Suprapubic skin (tissue), 3 donors: ENCODE data around the gene SRP14.

Experiments
- EP300 ChIP-seq: sonication (generic); formaldehyde crosslinking; IDR thresholded peaks from one replicate; pipeline ENCODE4 v1.6.1; 2017; ENCODE audit warnings: antibody characterized with exemption
- POLR2A ChIP-seq, 2 donors: fragments of 450-650 bp; IDR thresholded peaks; one replicate each; pipeline ENCODE4 v1.6.1; 2017; ENCODE audit warnings: antibody characterized with exemption in 2 of 2, mild to moderate bottlenecking in 2 of 2, moderate library complexity in 2 of 2
- TF ChIP-seq, protein P1 (sequence below), 2 donors: fragments of 200-600 bp in 1 of 2; fragments of 450-650 bp in 1 of 2; sonication (generic) in 1 of 2; IDR thresholded peaks; one replicate each; pipeline ENCODE4 v1.5.1; 2016 to 2019; ENCODE audit warnings: antibody characterized with exemption in 2 of 2, mild to moderate bottlenecking in 1 of 2, moderate library complexity in 1 of 2

- TF ChIP-seq POLR2A (IDR thresholded peaks at IDR 0.05) (no peak), EP300 (no peak)
- TF ChIP-seq, protein P1, sequence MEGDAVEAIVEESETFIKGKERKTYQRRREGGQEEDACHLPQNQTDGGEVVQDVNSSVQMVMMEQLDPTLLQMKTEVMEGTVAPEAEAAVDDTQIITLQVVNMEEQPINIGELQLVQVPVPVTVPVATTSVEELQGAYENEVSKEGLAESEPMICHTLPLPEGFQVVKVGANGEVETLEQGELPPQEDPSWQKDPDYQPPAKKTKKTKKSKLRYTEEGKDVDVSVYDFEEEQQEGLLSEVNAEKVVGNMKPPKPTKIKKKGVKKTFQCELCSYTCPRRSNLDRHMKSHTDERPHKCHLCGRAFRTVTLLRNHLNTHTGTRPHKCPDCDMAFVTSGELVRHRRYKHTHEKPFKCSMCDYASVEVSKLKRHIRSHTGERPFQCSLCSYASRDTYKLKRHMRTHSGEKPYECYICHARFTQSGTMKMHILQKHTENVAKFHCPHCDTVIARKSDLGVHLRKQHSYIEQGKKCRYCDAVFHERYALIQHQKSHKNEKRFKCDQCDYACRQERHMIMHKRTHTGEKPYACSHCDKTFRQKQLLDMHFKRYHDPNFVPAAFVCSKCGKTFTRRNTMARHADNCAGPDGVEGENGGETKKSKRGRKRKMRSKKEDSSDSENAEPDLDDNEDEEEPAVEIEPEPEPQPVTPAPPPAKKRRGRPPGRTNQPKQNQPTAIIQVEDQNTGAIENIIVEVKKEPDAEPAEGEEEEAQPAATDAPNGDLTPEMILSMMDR (IDR thresholded peaks at IDR 0.05) = no peak
These were observed 42.0 kb downstream of the SRP14 start for GRCh38 chr15:39997031-39997430.
